ENCODE results near the gene RGL3. TPM values are rescaled to one million over a fixed set of nuclear protein-coding genes. Genes with fewer than 3 reads are reported as not detected.
"Not testable (repeated sequence)": the region's sequence is repeated elsewhere in the genome, so short reads cannot be mapped to it uniquely, and the experiment has no call there.

Gene RGL3
- total RNA-seq, 1 experiment from 2014 or later = 100 TPM

- peaks cover 11% of the 10 kb centered on the region; the same call in 1 of the 2 replicates for H3K36me3 ChIP-seq (ENCODE audit: low read depth)
- ChIA-PET POLR2A (ENCODE audit: unreplicated experiment) (interaction anchor here (0.6 to 1.4 kb wide), 3 partner anchors 13 to 235 kb away, joined by 3 to 9 read pairs (median 6); partner anchors contain the start of gene SWSAP1), CTCF (interaction anchor here (1.0 to 1.4 kb wide), 2 partner anchors 51 to 141 kb away, joined by 3 to 7 read pairs; partner anchors contain the start of gene EPOR)
- TF ChIP-seq EZH2 (IDR thresholded peaks at IDR 0.05; ENCODE audit: low read depth) (no peak), CTCF (conservative IDR thresholded peaks at IDR 0.05) (no peak)
- H3K9me2 ChIP-seq (ENCODE audit: insufficient read depth) = no peaks in the 10 kb centered on the region
- peak overlapping the region; percentile 87 for H2AFZ ChIP-seq
- H3K4me3 ChIP-seq = peak overlapping the region; percentile 57
- no peak overlapping the region for H3K27ac ChIP-seq
- H3K9me3 ChIP-seq (ENCODE audit: insufficient read depth, low read depth) = no peaks in the 10 kb centered on the region
- no TSS peak for BruUV-seq (replicated peaks)
- no peaks in the 10 kb centered on the region for H3K27me3 ChIP-seq (ENCODE audit: insufficient read depth, low read depth)
- peaks cover 14% of the 10 kb centered on the region for H3K4me1 ChIP-seq (replicated peaks; ENCODE audit: insufficient read depth)
- no peaks in the 10 kb centered on the region for H4K20me1 ChIP-seq (ENCODE audit: insufficient read depth)
- intact Hi-C loops (cut with micrococcal nuclease; ENCODE audit: unreplicated experiment) = loop anchor here (1.0 to 5.0 kb wide), 3 partner anchors 12 to 497 kb away; partner anchors contain the start of gene SWSAP1
- H3K4me2 ChIP-seq = peak overlapping the region; percentile 82
- peaks cover 4% of the 10 kb centered on the region; the same call in 1 of the 2 replicates for H3F3A ChIP-seq (ENCODE audit: insufficient read depth, low read depth)
- H3K79me2 ChIP-seq (ENCODE audit: low read depth) = peaks cover 24% of the 10 kb centered on the region
- DNase-seq = no peak
Observed at GRCh38 chr19:11434703-11435056, 15.6 kb upstream of the RGL3 start.

- peaks cover 11% of the 10 kb centered on the region; the same call in 1 of the 2 replicates for H3K36me3 ChIP-seq (ENCODE audit: low read depth)
- H3K4me3 ChIP-seq; H4K20me1 ChIP-seq (ENCODE audit: insufficient read depth); H3K27ac ChIP-seq; H3K27me3 ChIP-seq (ENCODE audit: insufficient read depth, low read depth); intact Hi-C loops (cut with micrococcal nuclease; ENCODE audit: unreplicated experiment); H3F3A ChIP-seq (ENCODE audit: insufficient read depth, low read depth); BruUV-seq (replicated peaks); H3K9me3 ChIP-seq (ENCODE audit: insufficient read depth, low read depth); DNase-seq; POLR2A ChIA-PET (ENCODE audit: unreplicated experiment); H3K9me2 ChIP-seq (ENCODE audit: insufficient read depth); H3K4me2 ChIP-seq; CTCF ChIA-PET; H2AFZ ChIP-seq: not testable (repeated sequence)
- peaks cover 14% of the 10 kb centered on the region for H3K4me1 ChIP-seq (replicated peaks; ENCODE audit: insufficient read depth)
- H3K79me2 ChIP-seq (ENCODE audit: low read depth) = peaks cover 24% of the 10 kb centered on the region
Observed at GRCh38 chr19:11433526-11433925, 14.4 kb upstream of the RGL3 start.

- H3K4me3 ChIP-seq = no peak overlapping the region
- intact Hi-C loops (cut with micrococcal nuclease; ENCODE audit: unreplicated experiment) = no loop called here
- CTCF ChIA-PET = no interaction called here
- TF ChIP-seq EZH2 (IDR thresholded peaks at IDR 0.05; ENCODE audit: low read depth) (no peak), CTCF (conservative IDR thresholded peaks at IDR 0.05) (no peak)
- no peaks in the 10 kb centered on the region for H3K27me3 ChIP-seq (ENCODE audit: insufficient read depth, low read depth)
- no peak overlapping the region for H3K27ac ChIP-seq
- DNase-seq = no peak
- no TSS peak for BruUV-seq (replicated peaks)
- no peaks in the 10 kb centered on the region for H3K79me2 ChIP-seq (ENCODE audit: low read depth)
- no peaks in the 10 kb centered on the region for H3K36me3 ChIP-seq (ENCODE audit: low read depth)
- H3K4me2 ChIP-seq = no peak overlapping the region
- POLR2A ChIA-PET (ENCODE audit: unreplicated experiment) = no interaction called here
- no peaks in the 10 kb centered on the region for H3K9me2 ChIP-seq (ENCODE audit: insufficient read depth)
- H2AFZ ChIP-seq = no peak overlapping the region
- H4K20me1 ChIP-seq (ENCODE audit: insufficient read depth) = no peaks in the 10 kb centered on the region
- H3K9me3 ChIP-seq (ENCODE audit: insufficient read depth, low read depth) = no peaks in the 10 kb centered on the region
- peaks cover 33% of the 10 kb centered on the region for H3F3A ChIP-seq (ENCODE audit: insufficient read depth, low read depth)
- peaks cover 10% of the 10 kb centered on the region for H3K4me1 ChIP-seq (replicated peaks; ENCODE audit: insufficient read depth)
Observed at GRCh38 chr19:11426656-11427055, 7.5 kb upstream of the RGL3 start.

All from PC-9 (cell line).